OCI-LY1 (cell line): ENCODE measurements around the gene KRT3.

Source experiments
- H2AFZ ChIP-seq: fragments of 200-600 bp; sonication (generic), shearing (Covaris generic); 2 replicates; pipeline ENCODE4 v1.6.0; 2014; ENCODE audit warnings: antibody characterized with exemption, mild to moderate bottlenecking, low read length
- H3F3A ChIP-seq: fragments of 200-600 bp; sonication (generic), shearing (Covaris generic); 2 replicates; pipeline ENCODE4 v1.6.0; 2014; ENCODE audit warnings: mild to moderate bottlenecking, antibody characterized with exemption, low read length, moderate library complexity; ENCODE audit not compliant: insufficient read depth
- H3K27ac ChIP-seq: fragments of 200-600 bp; sonication (generic); 2 replicates; pipeline ENCODE4 v1.5.1; 2014; ENCODE audit warnings: low read length, mixed run types, mild to moderate bottlenecking, low read depth; ENCODE audit not compliant: poor library complexity, severe bottlenecking
- H3K27me3 ChIP-seq: fragments of 200-600 bp; sonication (generic); 2 replicates; pipeline ENCODE4 v1.6.0; 2014; ENCODE audit warnings: antibody characterized with exemption, mild to moderate bottlenecking, low read length, moderate library complexity; ENCODE audit not compliant: insufficient read depth
- H3K36me3 ChIP-seq: fragments of 200-600 bp; sonication (generic); 2 replicates; pipeline ENCODE4 v1.6.1; 2014; ENCODE audit warnings: mild to moderate bottlenecking, antibody characterized with exemption, low read length, moderate library complexity, mixed read lengths; ENCODE audit not compliant: insufficient read depth
- H3K4me1 ChIP-seq: fragments of 200-600 bp; sonication (generic); 2 replicates; pipeline ENCODE4 v1.5.1; 2014; ENCODE audit warnings: mild to moderate bottlenecking, low read length, moderate library complexity; ENCODE audit not compliant: insufficient read depth, severe bottlenecking
- H3K4me2 ChIP-seq: fragments of 200-600 bp; sonication (generic), shearing (Covaris generic); 2 replicates; pipeline ENCODE4 v1.6.1; 2014; ENCODE audit warnings: low read length
- H3K4me3 ChIP-seq: fragments of 200-600 bp; sonication (generic); 2 replicates; pipeline ENCODE4 v1.5.1; 2014; ENCODE audit warnings: low read length, low read depth, mild to moderate bottlenecking, mixed read lengths; ENCODE audit not compliant: poor library complexity, severe bottlenecking
- H3K79me2 ChIP-seq: fragments of 200-600 bp; shearing (Covaris generic); 2 replicates; pipeline ENCODE4 v1.6.1; 2016; ENCODE audit warnings: mixed run types, low read length, mixed read lengths; ENCODE audit not compliant: insufficient read depth
- H3K9ac ChIP-seq: fragments of 200-600 bp; sonication (generic), shearing (Covaris generic); 2 replicates; pipeline ENCODE4 v1.6.1; 2014; ENCODE audit warnings: mild to moderate bottlenecking, low read length, mixed read lengths
- H3K9me2 ChIP-seq: fragments of 200-600 bp; sonication (generic), shearing (Covaris generic); 2 replicates; pipeline ENCODE4 v1.6.1; 2014; ENCODE audit warnings: low read depth, mild to moderate bottlenecking, low read length, mixed read lengths
- H3K9me3 ChIP-seq: fragments of 200-600 bp; shearing (Covaris generic); 2 replicates; pipeline ENCODE4 v1.6.1; 2014; ENCODE audit warnings: low read length, mixed read lengths
- H4K20me1 ChIP-seq: fragments of 200-600 bp; sonication (generic), shearing (Covaris generic); 2 replicates; pipeline ENCODE4 v1.6.0; 2016; ENCODE audit warnings: mild to moderate bottlenecking, low read length; ENCODE audit not compliant: insufficient read depth
- CTCF ChIP-seq: fragments of 200-600 bp; sonication (generic), shearing (Covaris generic); IDR thresholded peaks from 2 replicates; pipeline ENCODE4 v1.5.1; 2017; ENCODE audit warnings: mild to moderate bottlenecking, antibody characterized with exemption, low read length, moderate library complexity, mixed read lengths
- EZH2 ChIP-seq: fragments of 200-600 bp; sonication (generic), shearing (Covaris generic); IDR thresholded peaks from 2 replicates; pipeline ENCODE4 v1.8.0; 2017; ENCODE audit warnings: borderline replicate concordance, mixed run types, mild to moderate bottlenecking, antibody characterized with exemption, low read length, moderate library complexity, mixed read lengths

KRT3 gene

GRCh38 chr12:52741375-52742195, 54.3 kb downstream of the KRT3 start:
- Histone ChIP-seq H3K79me2 (no peaks in the 10 kb centered on the region), H3K36me3 (no peaks in the 10 kb centered on the region), H3K9me3 (no peaks in the 10 kb centered on the region), H3K27ac (no peak overlapping the region), H3F3A (no peaks in the 10 kb centered on the region), H3K4me1 (no peaks in the 10 kb centered on the region), H3K4me3 (no peak overlapping the region), H3K9me2 (no peaks in the 10 kb centered on the region), H2AFZ (no peak overlapping the region), H3K9ac (no peak overlapping the region), H3K4me2 (no peak overlapping the region), H4K20me1 (no peaks in the 10 kb centered on the region), H3K27me3 (no peaks in the 10 kb centered on the region)
- TF ChIP-seq CTCF = no peak
- no peak for TF ChIP-seq EZH2

GRCh38 chr12:52740584-52740983, 55.3 kb downstream of the KRT3 start:
- Histone ChIP-seq H3K4me2 (no peak overlapping the region), H2AFZ (no peak overlapping the region), H3K27ac (no peak overlapping the region), H3K9me2 (no peaks in the 10 kb centered on the region), H3K9ac (no peak overlapping the region), H4K20me1 (no peaks in the 10 kb centered on the region), H3K27me3 (no peaks in the 10 kb centered on the region), H3K9me3 (no peaks in the 10 kb centered on the region), H3K4me1 (no peaks in the 10 kb centered on the region), H3K79me2 (no peaks in the 10 kb centered on the region), H3K4me3 (no peak overlapping the region), H3F3A (no peaks in the 10 kb centered on the region), H3K36me3 (no peaks in the 10 kb centered on the region)
- TF ChIP-seq EZH2 (no peak), CTCF (no peak)

GRCh38 chr12:52739963-52740362, 56.0 kb downstream of the KRT3 start:
- no peaks in the 10 kb centered on the region for H3K79me2 ChIP-seq
- no peaks in the 10 kb centered on the region for H3F3A ChIP-seq
- H3K9me3 ChIP-seq = no peaks in the 10 kb centered on the region
- no peaks in the 10 kb centered on the region for H3K36me3 ChIP-seq
- H2AFZ ChIP-seq = no peak overlapping the region
- no peaks in the 10 kb centered on the region for H3K9me2 ChIP-seq
- no peak for TF ChIP-seq EZH2
- H3K4me3 ChIP-seq = no peak overlapping the region
- no peaks in the 10 kb centered on the region for H4K20me1 ChIP-seq
- no peak overlapping the region for H3K27ac ChIP-seq
- no peaks in the 10 kb centered on the region for H3K27me3 ChIP-seq
- no peak overlapping the region for H3K4me2 ChIP-seq
- no peak overlapping the region for H3K9ac ChIP-seq
- H3K4me1 ChIP-seq = no peaks in the 10 kb centered on the region
